NCI-H187 treated with DMSO at 0.1 percent for 48 hours (cell line): ENCODE measurements around the gene NRIP2.

ENCODE experiments used
- DNase-seq: peaks from one replicate; lab custom pipeline; 2025; lab: John Stamatoyannopoulos, UW

Gene NRIP2

DNA sequence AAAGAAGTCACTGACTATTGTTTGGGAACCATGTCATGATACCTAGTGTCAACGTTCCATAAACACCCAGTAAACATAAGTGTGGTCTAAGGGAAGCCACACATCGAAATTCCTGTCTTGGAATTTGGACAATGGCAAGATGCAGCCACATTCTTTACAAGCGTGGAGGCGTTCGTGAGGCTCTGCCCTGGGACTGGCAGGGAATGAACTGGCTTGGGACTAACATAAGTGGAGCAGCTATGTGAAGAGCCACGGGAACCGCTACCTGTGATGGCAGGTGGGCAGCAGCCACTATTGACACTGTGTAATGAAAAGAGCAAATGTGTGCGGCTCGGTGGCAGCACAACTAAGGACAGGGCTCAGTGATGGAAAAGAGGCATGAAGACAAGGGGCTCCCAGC is 10.0 kb upstream of the NRIP2 start:
- no peak for DNase-seq

DNA sequence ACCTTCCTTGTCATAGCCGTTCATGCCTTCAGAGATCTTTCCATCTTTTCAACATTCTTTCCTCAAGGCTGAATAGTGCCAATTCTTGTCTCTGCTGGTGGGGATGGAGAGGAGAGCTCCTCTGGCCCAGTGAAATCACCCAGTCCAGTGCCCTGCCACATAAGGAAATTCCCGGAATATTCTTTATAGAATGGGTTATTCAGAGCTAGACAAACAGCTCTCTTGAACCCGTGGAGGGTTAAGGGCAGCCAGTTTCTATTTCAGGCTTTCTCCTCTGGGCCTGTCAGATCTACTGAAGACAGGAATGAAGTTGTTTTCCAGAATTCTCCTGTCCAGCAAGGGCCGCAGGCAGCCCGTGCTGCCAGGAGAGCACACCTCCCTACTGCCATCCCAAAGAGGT is 8.1 kb upstream of the NRIP2 start:
- DNase-seq: no peak

DNA sequence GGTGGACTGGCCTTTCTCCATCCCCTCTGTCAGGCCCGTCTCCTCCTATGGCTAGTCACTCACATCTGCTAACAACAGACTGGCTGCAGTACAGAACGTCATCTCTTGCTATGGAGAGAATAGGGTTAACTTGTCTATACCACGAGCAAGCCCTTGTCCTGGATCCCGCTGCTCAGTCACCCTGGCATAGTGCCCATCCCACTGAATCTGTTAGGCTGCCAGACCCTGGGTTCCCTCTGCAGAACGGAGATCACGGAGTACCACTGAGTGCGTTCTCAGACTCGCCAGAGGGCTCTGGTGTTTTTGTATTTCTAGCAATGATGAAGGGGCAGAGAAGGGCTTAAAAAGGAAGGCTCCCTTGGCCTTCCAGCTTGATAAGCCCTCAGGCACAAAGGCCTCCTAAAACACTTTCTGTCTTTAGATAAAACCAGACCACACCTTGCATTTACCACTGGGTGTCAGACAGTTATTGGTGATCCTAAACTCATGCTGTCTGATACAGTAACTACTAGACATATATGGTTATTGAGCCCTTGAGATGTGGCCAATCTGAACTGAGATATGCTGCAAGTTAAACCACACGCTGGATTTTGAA is 6.3 kb upstream of the NRIP2 start:
- no peak for DNase-seq

DNA sequence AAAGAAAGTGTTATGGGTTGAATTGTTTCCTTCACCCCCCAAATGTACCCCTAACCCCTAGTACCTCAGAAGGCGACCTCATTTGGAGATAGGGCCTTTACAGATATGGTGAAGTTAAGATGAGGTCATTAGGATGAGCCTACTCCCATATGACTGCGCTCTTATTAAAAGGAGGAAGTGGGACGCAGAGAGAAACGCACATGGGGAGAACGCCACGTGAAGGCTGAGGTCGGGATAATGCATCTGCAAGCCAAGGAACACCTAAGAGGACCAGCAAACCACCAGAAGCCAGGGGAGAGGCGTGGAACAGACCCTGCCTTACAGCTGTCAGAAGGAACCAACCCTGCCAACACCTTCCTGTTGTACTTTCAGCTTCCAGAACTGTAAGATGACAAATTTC is 1.7 kb upstream of the NRIP2 start:
- no peak for DNase-seq

DNA sequence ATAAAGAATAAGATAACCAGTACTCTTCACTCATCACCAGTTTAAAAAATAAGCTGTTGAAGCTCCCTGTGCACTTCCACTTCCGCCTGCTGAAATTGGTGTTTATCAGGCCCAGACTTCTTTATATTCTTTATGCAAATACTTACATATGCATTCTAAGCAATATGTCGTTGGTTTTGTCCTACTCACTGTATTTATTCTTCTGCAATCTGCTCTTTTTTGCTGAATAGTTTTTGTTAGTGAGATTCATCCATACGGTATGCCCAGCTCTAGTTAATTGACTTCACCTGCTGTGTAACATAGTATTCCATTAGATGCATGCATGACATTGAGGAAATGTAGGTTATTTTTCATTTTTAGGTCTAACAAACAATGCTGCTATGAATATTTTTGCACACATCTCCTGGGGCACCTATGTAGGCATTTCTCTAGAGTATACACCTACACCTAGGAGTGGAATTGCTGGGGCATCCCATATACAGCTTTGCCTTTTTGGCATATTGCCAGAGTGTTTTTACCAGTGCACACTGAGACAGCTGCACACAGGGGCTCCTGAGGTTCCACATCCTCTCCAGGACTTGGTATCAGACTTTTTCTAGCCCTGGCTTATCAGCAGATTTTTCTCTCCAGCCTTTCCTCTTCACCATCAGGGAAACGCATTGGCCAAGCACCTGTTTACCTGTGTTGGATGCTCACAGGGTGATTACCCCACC is 1.0 kb upstream of the NRIP2 start:
- no peak for DNase-seq

DNA sequence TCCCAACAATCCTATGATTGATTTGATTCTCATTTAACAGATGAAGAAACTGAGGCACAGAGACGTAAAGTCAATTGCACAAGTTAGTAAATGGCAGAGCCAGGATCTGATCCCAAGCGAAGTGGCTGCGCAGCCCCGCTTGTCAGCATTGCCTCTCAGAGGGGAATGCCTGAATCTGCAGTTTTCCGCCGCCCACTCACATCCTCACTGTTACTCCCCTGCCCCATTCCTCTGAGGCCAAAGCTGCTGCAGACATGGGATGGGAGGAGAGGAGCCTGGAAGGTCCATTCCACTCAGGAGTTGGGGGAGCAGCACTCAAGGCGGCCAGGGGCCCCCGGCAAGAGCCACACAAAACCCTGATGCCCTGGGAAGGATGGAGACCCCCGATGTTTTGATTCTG is 1.0 kb downstream of the NRIP2 start:
- DNase-seq: no peak

DNA sequence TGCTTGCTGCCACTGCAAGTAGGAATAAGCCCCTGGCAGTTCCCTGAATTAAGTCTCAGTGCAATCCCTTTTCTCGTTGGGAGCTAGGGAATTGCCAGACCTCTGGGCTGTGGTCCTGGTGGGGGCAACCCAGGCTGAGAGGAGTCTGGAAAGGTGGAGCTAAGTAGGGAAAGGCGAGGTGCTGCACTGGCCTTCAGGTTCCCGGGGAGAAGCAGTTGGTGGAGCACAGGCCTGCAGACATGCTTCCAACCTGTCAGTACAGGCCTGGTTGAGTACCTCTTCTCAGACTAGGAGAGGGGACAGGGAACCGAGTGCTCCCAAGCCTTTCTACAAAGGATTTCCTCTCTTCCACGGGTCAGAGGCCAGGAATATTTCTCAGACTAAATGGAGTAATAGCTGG is 1.5 kb downstream of the NRIP2 start:
- DNase-seq: no peak

DNA sequence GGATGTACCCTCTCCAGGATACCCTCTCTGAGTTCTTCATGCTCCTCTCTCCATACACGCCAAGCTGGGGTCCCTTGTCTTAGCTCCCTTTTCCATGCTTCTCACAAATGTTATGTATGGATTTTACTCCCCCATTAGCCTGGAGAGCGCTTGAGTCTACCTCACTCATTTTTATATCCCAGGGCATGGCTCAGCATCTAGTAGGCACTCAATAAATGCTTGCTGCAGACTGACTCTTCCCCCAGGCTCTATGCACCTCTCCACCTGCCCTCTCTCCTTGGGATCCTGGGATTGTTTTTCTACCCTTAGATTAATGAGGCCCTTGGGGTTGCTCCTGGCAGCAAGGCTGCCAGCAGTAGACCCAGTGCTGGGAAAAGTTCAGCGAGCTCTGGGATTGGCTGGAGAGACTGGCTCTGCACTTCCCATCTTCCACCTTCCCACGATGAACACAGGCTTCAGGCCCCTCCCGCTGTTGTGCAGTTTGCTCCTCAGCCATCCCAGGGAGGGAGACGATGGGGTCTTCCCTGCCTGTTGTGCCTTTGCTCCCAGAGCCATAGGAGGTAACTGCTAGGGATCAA is 2.2 kb downstream of the NRIP2 start:
- no peak for DNase-seq

DNA sequence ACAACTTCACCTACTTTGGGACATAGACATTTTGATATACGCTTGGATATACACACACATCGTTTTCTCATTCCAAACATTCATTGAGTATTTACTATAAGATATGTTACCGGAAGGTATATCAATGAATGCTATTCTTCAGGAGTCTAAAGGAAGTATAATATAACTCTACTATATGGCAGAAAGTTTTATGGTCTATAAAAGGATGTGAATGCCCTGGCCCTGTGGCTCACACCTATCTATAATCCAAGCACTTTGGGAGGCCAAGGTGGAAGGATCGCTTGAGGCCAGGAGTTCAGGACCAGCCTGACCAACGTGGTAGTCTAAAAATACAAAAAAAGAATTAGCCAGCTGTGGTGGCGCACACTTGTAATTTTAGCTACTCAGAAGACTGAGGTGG is 5.6 kb downstream of the NRIP2 start:
- no peak for DNase-seq

DNA sequence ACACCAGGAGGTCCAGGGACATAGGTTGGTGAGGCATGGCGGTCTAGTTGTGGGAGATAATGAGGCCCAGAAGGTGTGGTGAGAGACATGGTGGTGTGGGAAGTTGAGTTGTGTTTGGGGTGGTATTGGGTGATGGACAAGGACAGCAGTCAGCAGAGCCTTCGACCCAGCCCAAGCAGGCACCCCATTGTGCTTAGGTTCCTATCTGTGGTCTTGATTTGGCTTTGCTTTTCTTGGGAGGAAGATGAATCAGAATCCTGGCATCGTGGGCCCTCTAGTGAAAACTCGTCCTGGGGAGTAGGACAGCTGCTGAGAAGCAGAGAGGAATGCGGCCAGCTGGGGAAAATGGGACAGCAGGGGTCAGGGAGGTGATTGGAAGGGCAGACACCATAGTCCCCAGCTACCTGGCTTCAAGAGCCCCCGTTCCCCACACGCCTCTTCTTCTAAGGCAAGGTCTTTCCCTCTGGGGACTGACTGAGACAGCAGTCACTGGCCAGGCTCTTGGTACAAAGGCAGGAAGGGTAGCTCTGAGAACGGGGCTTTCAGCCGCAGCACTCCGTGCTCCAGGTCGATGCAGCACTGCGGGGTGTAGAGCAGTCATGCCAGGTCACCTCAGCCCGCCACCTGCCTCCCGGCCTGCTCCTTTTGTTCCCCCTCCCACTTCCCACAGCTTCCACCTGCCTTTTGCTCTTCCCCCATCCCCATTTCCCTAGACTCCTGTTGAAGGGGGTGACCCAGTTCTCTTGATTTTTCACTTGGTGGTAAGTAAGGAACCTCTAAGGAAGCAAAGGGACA is 7.9 kb downstream of the NRIP2 start:
- DNase-seq: no peak

DNA sequence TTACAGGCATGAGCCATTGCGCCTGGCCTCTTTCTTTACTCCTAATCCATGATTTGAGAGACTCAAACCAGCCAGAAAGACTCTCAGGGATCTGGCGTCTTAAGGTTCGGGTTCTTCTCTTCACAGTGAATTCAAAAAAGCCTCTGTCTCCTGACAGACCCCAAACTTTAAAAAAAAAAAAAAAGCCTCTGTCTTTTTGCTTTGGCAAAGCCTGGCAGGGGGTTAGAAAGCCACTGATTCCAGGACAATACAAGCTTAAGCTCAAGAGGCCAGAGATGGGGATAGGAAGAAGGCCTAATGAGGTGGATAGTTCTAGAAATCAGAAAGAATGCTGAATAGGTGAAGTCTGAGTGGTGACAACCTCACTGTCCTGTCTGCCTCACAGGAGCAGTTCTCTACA is 8.8 kb downstream of the NRIP2 start:
- DNase-seq: no peak

DNA sequence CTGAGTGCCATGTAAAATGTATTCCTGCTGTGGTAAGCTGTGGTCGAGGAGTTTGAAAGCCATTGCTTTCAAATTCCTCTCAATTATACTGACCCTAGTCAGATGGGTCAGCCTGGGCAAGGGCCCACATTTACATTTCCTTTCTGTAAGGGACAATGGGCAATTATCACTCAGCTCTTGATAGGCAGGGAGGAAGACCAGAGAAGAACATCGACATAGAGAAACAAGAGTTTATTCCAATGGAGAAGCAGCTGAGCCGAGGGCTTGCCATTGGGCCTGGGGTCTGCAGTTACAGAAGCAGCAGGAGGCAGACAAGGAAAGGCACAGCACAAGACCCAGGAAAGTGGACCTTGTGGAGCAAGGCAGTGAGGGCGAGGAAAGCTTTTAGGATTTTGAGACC is 9.7 kb downstream of the NRIP2 start:
- DNase-seq: no peak

DNA sequence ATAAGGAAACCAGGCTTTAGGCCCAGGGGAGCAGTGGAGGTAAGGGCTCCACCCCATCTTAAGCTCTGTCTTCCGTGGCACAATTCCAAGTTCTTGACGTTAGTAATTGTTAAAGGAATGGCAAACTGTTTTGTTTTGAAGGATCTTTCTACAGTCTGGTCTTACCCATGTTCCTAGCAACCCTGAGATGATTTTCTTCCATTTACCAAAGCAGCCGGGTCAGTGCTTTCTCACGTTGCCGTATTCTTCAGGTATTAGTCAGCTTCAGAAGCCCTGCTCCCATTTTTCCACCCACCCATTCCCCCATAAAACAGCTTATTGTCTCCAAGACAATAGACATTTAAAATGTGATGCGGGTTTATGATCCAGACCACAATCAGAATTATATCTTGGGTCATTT is 10.3 kb downstream of the NRIP2 start:
- DNase-seq: no peak

DNA sequence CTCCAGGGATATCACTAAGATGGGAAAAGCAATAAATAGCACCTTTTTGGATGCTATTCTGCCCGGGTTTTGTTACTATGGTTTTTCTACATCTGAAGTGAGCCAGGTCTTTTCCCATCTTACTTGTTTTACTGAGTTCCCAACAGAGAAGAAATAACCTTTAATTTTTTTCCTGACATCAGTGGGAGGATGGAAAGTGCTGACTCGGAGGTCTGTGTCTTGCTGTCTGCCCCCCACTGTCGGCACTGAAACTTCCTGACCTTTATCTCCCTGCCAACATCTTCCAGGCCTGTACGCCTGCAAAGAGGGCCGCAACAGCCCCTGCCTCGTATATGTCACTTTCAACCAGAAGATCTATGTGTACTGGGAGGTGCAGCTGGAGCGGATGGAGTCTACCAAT is 11.4 kb downstream of the NRIP2 start:
- DNase-seq: no peak

DNA sequence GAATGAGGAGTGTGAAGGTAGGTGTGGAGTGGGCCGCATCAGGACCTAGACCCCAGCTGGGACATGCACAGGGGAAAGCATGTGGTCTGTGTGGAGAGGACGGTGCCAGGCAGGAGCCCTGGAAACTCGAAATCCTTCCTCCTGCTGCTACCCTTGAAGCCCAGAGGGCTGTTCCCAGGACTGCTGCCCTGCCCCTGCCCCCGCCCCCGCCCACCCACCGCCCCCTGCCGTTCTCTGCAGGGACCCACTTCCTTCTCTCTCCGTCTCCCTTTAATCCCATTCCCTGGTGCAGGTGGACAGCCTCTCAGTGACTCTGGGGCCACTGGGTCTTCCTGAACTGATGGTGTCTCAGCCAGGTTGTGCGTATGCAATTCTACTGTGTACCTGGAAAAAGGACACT is 14.4 kb downstream of the NRIP2 start:
- no peak for DNase-seq

DNA sequence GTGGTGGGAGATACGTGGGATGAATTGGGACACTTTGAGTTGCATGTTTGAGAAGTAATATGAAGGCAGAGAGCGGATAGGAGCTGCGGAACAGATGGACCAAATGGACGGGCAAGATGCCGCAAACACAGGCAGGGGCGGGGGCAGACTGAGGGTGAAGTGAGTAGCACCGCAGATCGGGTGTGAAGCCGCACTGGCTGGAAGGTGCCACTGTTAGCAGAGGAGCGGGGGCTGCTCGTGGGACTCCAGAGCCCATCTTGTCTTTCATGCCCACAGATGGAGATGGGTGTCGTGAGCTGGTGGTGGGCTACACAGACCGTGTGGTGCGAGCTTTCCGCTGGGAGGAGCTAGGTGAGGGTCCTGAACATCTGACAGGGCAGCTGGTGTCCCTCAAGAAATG is 15.0 kb downstream of the NRIP2 start:
- no peak for DNase-seq

DNA sequence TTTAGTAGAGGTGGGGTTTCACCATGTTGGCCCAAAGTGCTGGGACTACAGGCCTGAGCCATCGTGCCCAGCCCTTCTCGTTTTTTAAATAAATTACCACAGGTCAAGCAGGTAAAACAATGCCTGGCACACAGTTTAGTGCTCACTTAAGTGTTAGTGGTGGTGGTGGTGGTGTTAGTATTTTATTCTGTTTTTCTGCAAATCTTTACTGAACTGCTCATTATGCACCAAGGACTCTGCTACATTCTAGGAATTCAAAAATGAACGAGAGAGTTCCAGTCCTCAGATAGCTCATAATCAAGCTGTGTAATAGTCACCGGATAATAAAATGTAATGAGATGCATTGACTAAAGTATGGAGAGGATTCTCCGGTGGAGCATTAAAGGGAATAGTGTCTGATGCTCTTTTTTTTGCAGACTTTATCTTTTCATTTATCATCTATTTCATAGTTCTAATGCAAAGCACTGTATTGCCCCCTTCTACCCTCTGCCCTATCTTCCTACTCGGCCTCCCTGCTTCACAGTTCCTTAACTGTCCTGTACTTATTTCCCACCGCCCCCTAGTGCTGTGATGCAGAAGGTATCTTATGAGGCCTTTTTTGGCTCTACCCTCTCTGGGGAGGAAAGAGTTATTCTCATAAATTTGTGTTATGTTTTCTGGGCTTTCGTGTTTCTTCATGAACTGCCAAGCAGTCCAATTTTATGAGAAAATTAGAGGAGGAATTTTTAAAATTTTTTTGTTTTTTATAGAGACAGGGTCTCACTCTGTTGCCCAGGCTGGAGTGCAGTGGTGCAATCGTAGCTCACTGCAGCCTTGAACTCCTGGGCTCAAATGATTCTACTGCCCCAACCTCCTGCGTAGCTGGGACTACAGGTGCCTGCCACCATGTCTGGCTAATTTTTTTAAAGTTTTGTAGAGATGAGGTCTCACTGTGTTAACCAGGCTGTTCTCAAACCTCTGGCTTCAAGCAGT is 21.3 kb downstream of the NRIP2 start:
- DNase-seq: no peak

DNA sequence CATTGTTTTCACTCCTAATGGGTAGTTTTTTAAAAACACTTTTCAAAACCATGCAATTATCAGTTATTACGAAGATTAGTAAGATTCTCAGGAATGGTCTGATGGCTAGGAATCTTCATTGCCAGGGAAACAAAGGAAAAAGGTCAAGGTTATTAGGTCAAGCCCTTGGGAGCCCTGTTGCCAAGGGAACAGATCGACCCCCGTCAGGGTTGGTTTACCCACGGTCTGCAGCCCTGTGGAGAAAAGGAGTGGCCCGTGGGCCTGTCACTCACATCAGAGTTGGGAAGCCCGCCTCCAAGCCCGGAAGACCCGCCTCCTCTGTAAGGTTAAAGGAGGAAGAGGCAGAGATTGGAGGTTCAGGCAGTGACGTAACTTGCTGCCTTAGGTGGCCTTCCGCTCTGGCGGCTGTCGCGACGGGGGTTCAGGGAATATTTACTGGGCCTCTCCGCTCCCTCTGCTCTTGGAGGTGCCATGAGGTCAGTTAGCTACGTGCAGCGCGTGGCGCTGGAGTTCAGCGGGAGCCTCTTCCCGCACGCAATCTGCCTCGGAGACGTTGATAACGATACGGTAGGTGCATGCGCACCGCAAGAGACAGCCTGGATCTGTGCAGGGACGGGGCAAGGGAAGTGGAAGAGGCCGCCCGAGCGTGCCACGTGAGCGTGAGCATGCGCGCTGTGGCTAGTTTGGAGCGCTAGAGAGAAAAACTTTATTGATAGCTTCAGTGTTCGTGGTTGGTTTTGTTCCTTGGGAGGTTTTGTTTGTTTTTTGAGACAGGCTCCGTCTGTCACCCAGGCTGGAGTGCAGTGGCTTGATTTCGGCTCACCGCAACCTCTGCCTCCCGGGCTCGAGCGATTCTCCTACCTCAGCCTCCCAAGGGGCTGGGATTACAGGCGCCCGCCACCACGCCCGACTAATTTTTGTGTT is 22.3 kb downstream of the NRIP2 start, which contains the start of gene ITFG2:
Gene ITFG2, plus strand, starts transcription at position 379 of the 924 bp plus-strand sequence. Its CDS starts 93 bp downstream, at position 472.
- DNase-seq: peak; percentile 97

DNA sequence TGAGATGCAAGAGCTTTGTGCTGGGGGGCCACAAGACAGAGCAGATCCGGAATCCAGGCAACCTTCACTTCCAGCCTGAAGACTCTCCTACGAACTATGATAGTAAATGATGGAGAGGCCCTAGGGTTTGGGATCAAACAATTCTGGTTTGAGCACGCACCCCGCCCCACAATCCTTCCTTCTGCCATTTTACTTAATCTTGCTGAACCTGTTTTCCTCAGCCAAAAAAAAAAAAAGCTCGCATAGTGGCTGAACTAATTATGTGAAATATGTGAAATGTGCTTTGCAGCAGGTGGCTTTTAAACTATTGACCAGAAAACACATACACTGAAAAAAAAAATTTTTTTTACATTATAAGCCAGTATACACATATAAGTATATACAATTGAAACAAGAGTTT is 23.0 kb downstream of the NRIP2 start:
- DNase-seq: no peak

DNA sequence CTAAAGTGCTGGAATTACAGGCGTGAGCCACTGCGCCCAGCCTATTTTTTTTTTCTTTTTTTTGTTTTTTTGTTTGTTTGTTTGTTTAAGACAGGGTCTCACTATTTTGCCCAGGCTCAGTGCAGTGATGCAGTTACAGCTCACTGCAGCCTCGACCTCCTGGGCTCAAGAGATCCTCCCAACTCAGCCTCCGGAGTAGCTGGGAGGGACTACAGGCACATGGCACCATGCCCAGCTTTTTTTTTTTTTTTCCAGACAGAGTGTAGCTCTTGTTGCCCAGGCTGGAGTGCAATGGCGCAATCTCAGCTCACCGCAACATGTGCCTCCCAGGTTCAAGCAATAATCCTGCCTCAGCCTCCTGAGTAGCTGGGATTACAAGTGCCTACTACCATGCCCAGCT is 28.1 kb downstream of the NRIP2 start:
- DNase-seq: no peak

DNA sequence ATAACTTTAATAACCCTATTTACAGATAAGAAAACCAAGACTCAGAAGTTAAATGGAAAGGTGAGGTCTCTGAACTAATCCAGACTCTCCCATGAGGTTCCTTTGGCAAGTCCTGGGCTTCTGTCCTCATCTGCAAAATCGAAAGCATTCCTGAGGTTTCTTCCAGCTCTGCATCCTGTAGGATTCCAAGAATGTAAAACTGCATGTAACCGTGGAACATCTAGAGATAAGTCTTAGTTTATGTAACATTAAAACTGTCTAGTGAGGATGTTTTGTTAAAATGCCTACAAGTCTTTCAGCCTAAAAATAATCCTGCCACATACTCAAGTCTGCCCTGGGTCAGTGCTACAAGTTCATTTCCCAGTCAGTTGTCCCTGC is 29.7 kb downstream of the NRIP2 start:
- DNase-seq: no peak
